HG03442 (cell line): ENCODE data around the gene ZFTA.

Experiments used
- ATAC-seq: cut with Tn5 transposase; IDR thresholded peaks from one replicate; pipeline ENCODE4 v1.9.1; 2021; ENCODE audit warnings: mild to moderate bottlenecking, moderate library complexity; ENCODE audit not compliant: unreplicated experiment

The ZFTA gene

DNA sequence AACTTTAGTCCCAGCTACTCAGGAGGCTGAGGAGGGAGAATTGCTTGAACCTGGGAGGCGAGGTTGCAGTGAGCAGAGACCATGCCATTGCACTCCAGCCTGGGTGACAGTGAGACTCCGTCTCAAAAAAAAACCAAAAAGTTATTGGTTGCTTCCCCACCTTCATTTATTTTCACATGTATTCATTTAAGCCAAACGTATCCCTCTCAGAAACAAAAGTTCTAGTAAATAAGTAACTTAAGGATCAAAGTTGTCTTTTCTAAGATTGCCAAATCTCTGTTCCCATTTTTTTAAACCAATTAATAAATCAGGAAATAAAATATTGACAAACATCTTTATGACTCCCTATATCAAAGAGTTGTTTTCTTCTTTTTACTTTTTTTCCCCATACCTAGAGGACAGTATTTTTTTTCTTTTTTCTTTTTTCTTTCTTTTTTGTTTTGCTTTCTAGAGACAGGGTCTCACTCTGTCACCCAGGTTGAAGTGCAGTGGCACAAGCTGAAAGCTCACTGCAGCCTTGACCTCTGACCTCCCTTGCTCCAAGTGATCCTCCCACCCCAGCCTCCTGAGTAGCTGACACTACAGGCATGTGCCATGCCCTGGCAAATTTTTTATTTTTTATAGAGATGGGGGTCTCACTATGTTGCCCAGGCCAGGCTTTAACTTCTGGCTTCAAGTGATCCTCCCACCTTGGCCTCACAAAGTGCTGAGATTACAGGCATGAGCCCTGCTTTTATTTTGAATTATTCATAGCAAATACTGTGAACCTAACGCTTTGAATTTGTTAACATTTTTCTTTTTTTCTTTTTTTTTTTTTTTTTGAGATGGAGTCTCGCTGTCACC is 11.4 kb downstream of the ZFTA start:
- ATAC-seq, result no peak

DNA sequence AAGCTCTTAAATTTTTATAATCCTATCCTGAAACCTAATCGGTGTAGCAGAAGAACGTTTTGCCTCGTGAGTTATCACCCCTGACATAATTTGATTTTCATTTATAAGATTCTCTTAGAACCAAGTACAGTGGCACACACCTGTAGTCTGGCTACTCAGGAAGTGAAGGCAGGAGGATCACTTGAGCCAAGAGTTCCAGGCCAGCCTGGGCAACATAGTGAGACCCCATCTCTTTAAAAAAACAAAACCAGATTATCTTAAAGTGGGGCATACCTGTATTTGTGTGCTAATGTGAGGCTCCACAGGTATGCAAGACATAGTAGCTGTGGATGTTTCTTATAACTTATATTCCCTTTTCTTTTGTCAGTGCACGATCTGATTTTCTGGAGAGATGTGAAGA is 19.0 kb downstream of the ZFTA start:
- no peak for ATAC-seq

DNA sequence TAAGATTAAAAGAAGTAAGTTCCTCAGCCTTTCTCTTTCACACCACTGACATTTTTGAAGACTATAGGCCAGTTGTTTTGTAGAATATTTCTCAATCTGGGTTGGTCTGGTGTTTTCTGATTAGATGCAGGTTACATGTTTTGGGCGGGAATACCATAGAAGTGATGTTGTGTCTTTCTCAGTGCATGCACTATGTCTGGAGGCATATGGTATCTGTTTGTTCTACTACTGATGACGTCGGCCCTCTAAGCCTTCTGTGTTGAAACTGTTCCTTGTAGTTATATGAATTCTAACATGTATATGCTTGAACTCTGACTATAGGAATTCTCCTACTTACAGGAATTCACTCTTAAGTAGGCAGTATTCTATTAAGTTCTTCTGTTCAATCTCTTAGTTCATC is 21.6 kb downstream of the ZFTA start:
- no peak for ATAC-seq

DNA sequence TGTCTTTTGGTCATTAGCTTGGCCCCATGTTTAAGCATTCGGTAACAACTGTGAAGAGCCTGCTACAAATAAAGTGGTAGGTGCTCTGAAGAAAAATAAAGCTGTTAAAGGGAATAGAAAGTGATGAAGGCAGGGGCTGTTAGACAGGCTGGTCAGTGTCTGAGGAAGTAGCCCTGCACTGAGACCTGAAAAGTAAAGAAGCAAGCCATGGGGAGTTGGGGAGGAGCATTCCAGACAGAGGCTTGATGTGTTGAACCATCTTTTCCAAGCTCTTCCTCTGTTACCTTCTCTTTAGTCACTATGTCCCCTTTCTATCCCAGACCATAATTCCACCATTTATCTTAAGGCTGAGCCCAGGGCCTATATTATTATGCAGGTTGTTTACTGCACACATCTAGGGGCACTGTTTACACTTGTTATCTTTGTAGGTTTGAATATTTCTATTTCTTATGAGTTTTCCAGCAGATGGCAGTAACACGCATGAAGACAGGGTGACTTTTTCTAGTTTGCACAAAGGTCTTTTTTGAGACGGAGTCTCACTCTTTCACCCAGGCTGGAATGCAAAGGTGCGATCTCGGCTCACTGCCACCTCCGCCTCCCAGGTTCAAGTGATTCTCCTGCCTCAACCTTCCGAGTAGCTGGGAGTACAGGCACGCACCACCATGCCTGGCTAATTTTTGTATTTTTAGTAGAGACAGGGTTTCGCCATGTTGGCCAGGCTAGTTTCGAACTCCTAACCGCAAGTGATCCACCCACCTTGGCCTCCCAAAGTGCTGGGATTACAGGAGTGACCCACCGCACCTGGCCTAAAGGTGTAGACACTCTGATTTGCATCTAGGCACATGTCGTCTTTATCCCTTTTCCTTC is 23.0 kb downstream of the ZFTA start:
- ATAC-seq, result no peak

DNA sequence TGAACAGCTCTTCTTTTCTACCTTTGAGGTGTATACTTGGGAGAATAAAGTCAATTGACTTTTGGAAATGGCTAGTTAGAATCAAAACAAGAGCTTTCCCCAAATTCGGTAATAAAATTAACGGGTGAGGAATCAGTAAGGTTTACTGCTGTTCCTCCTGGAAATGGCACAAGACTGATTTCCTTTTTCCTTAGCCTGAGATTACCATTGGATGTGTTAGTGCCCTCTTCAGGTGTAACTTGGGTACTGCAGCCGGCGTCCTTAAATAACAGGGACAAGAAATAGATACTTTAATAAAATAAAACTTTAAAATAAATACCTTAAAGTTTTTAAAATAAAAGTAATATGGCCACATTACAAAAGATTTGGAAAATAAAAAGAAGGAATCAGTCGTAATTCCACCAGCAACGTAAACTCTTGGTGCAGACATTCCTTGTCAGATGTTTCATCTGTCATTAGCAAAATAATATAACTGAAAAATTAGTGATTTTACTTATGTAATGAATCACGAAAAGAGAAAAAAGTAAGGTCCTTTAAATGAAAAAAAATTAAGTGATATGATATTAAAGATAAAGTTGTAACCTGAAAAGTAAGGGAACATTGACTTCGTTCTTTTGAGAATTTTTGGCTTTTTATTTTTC is 29.7 kb downstream of the ZFTA start:
- no peak for ATAC-seq

DNA sequence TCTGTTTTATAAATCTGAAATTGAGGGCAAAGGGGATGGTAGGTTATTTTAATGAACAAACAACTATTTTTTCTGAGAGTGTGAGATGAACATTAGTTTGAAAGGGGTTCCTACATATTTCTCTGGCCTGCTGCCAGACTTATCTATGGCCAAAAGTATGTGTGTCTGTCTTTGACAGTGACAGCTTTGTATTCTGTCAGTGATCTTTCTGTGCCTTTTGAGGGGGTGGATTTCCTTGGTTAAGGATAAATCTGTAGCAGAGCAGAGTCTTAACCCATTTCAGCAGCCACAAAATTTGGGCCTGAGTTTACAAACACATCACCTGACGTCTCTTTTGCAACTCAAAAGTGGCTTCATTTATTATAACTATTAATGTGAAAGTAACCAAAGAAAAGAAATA is 30.9 kb downstream of the ZFTA start:
- no peak for ATAC-seq

DNA sequence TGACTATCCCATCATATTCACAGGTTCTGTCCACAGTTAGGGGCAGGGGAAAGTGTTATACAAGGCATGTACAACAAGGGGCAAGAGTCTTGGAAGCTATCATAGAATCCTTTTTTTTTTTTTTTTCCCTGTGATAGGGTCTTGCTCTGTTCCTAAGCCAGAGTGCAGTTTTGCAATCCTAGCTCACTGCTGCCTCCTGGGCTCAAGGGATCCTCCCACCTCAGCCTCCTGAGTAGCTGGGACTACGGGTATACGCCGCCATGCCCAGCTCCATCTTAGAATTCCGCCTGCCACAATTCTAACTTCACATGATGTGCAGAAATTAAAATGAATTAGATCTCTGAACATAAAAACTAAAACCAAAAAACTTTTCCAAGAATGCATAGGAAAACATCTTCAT is 31.7 kb downstream of the ZFTA start:
- ATAC-seq, result no peak

DNA sequence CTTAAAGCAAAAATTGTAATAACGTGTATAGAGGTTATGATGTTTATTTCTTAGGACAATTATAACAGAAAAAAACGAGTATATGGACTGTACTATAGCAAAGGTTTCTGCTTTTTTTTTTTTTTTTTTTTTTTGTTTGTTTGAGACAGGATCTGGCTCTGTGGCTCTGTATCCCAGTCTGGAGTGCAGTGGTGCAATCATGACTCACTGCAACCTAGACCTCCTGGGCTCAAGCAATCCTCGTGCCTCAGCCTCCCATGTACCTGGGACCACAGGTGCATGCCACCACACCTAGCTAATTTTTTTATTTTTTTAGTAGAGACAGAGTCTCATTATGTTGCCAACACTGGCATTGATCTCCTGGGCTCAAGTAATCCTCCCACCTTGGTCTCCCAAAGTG is 39.2 kb downstream of the ZFTA start:
- ATAC-seq, result no peak

DNA sequence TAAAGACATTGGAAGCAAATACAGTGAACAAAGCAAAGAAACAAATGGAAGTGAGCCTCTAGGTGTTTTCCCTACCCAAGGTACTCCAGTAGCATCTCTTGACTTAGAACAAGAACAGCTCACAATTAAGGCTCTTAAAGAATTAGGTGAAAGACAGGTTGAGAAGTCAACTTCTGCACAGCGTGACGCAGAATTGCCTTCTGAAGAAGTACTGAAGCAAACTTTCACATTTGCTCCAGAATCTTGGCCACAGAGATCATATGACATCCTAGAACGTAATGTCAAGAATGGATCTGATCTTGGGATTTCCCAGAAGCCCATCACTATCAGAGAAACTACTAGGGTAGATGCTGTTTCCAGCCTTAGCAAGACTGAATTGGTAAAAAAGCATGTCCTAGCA is 48.0 kb downstream of the ZFTA start:
- no peak for ATAC-seq

DNA sequence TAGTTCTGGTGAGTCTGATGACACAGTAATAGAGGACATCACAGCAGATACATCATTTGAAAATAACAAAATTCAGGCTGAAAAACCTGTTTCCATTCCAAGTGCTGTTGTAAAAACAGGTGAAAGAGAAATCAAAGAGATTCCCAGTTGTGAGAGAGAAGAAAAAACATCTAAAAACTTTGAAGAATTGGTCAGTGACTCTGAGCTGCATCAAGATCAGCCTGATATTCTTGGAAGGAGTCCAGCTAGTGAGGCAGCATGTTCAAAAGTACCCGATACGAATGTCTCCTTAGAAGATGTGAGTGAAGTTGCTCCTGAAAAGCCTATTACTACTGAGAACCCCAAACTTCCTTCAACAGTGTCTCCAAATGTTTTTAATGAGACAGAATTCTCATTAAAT is 48.6 kb downstream of the ZFTA start:
- no peak for ATAC-seq

DNA sequence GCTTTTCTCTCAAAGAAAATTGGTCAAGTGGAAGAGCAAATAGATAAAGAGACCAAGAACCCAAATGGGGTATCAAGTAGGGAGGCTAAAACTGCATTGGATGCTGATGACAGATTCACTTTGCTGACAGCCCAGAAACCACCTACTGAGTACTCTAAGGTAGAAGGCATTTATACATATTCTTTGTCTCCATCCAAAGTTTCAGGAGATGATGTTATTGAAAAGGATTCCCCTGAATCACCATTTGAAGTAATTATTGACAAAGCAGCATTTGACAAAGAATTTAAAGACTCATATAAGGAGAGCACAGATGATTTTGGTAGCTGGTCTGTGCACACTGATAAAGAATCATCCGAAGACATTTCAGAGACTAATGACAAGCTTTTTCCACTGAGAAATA is 49.6 kb downstream of the ZFTA start:
- ATAC-seq, result no peak
